GM12892 (cell line): ENCODE data around the gene PXK.
A peak's percentile ranks its signal among the peaks of the same experiment; 100 is the strongest.
"Not testable (repeated sequence)": the region's sequence is repeated elsewhere in the genome, so short reads cannot be mapped to it uniquely, and the experiment has no call there.

Experiments
- DNase-seq: peaks from one replicate; pipeline ENCODE4 v3.0.0; 2011; ENCODE audit not compliant: insufficient read length
- FAIRE-seq: peaks from 2 replicates; lab custom pipeline; 2011; peaks lifted over from hg19 to GRCh38; lab: Jason Lieb, UNC
- POLR2A ChIP-seq: IDR thresholded peaks from 2 replicates; pipeline ENCODE4 v1.6.1; 2011; ENCODE audit warnings: low read depth, low read length, control low read depth
- POLR2AphosphoS5 ChIP-seq: IDR thresholded peaks from 2 replicates; pipeline ENCODE4 v1.6.1; 2011; ENCODE audit warnings: low read depth, low read length, control low read depth
- TAF1 ChIP-seq: IDR thresholded peaks from 2 replicates; pipeline ENCODE4 v1.6.1; 2011; ENCODE audit warnings: low read depth, mild to moderate bottlenecking, control low read depth, low read length, borderline replicate concordance

Gene PXK

DNA sequence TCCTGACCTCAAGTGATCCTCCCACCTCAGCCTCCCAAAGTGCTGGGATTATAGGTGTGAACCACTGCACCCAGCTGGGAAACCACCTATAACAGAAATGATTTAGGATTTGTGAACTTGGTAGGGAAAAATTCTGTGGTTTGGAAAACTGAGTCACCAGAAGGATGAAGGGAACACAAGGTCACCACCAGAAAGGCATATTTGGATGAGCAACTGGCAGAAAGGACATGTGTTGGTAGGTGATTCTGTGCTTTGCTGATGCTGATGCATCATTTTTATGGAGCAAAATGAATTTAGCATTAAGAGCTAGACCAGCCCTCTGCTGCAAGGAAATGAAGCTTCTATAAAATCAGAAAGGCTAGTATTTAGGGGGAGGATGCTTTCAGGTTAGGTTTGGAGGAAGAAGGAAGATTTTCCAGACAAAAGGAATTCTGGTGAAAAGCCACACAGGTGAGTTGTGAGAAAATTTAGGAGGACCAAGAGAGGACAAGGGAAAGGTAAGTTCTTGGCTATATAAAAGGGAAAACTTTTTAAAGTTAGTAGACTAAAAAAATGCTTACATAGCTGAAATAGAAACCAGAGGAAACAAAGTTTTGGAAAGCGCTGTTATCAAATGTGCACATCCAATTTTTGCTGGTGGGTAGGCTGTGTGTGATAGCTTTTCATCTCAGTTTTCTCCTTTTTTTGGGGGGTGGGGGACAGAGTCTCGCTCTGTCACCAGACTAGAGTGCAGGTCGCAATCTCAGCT lies 3.6 kb downstream of the PXK start:
- DNase-seq (no peak), FAIRE-seq (no peak)
- TF ChIP-seq POLR2AphosphoS5 (no peak), TAF1 (no peak)

DNA sequence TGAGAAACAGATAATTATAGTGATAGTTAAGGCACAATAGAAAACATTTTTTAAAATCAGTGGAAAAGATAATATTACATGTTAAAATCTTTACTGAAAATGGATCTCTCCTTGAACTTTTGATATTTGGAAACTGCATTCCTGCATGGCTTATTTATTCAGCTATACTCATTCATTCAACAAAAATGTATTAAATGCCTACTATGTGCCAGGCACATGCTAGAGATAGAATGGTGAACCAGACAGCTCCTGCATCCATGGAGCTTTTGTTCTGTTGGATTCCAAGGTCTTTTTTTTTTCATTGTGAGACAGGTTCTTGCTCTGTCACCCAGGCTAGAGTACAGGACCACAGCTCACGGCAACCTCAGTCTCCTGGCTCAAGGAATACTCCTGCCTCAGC lies 4.5 kb downstream of the PXK start:
- FAIRE-seq (no peak), DNase-seq (no peak)
- no peak for TF ChIP-seq POLR2AphosphoS5
- TF ChIP-seq TAF1, result no peak
- no peak for TF ChIP-seq POLR2A

DNA sequence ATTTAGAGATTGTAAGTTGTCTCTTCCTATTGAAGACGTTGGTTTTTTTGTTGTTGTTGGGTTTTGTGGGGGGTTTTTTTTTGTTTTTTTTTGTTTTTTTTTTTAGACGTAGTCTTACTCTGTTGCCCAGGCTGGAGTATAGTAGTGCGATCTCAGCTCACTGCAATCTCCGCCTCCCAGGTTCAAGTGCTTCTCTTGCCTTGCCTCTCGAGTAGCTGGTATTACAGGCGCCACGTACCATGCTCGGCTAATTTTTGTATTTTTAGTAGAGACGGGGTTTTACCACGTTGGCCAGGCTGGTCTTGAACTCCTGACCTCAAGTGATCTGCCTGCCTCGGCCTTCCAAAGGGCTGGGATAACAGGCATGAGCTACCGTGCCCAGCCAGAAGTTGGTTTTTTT lies 6.5 kb downstream of the PXK start:
- not testable (repeated sequence) for FAIRE-seq, DNase-seq

DNA sequence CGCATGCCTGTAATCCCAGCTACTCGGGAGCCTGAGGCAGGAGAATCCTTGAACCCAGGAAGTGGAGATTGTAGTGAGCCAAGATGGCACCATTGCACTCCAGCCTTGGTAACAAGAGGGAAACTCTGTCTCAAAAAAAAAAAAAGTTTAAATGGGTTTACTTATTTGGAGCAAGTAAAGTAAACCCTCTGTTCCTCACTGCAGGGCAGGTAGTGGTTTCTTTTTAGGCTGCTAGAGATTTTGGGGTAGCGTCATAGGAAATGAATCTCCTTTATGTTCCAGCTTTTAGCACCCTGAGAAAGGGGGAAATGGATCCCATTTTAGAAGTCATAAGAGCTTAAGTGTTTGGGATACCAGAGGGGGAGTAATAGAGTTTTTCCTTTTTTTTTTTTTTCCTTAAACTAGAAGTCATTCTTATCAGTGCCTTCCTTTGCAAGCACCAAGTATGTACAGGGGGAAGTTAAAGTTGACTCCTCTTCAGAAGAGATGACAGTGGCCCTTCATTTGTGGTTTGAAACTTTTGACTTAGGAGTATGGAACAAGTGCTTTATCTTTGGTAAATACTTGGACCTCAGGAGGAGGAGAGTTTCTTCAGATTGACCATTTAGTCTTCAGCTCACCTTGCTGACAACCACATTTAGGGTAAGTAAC lies 8.0 kb downstream of the PXK start:
- no peak for DNase-seq
- peak; percentile 68 for FAIRE-seq
- TF ChIP-seq POLR2A (no peak), TAF1 (no peak), POLR2AphosphoS5 (no peak)

DNA sequence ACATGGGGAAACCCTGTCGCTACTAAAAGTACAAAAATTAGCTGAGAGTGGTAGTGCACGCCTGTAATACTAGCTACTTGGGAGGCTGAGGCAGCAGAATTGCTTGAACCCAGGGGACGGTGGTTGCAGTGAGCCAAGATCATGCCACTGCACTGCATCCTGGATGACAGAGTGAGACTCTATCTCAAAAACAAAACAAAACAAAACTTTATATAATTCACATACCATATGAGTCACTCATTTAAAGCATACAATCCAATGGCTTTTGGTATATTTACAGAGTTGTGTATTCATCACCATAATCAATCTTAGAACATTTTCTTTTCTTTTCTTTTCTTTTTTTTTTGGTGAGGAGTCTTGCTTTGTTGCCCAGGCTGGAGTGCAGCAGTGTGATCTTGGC lies 8.7 kb downstream of the PXK start:
- no peak for TF ChIP-seq TAF1
- DNase-seq, result no peak
- FAIRE-seq, result peak; percentile 40

DNA sequence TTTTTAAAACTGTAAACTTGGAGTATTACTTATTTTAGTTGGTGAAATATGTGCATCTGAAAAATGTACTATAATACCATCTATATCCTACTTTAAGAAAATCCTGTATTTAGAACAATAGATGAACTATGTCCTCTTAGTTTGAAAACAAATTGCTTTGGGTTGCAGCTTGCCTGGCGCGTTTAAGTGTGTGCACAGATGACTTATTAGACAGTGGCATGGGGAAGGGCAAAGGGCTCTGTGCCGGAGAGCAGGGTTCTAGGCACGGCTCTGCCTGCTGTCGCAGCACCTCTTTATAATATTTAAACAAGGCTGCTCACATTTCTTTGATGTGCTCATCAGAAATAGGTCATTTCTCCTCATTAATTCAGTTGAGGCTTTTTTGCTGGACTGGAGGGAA lies 10.0 kb downstream of the PXK start:
- TF ChIP-seq TAF1 (no peak), POLR2A (no peak), POLR2AphosphoS5 (no peak)
- FAIRE-seq, result no peak
- DNase-seq, result no peak

DNA sequence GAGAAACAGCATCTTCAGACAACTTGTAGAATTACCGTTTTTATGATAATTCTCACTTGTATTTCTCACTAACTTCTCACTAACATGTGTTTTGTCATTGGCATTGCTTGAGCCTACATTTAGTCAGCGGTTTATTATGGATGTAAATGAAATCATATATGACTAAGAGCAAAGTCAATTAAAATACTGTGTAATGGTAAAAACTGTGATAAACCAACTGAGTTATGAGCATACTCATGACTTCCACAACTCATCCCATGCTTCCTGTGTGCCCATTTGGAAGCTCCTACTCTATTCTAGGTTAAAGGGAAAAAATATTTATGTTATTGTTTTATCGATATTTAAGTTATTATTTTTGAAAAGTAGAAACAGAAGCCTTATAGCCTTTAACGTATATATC lies 12.8 kb downstream of the PXK start:
- DNase-seq (no peak), FAIRE-seq (no peak)
- TF ChIP-seq TAF1 (no peak), POLR2A (no peak), POLR2AphosphoS5 (no peak)

DNA sequence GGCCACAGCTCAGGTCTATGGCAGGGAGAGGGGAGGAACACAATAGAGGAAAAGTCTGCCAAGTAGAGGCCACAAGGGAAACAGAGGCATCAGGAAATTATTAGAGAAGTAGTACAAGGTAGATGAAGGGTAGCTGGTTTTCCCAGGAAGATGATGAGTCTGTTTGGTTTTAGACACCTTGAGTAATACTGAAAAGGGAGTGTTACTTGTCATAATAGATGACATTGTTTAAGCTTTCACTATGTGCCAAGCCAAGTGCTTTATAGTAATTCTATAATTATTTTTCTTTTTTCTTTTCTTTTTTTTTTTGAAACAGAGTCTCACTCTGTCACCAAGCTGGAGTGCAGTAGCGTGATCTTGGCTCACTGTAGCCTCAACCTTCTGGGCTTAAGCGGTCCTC lies 13.7 kb downstream of the PXK start:
- FAIRE-seq (no peak), DNase-seq (no peak)
- TF ChIP-seq POLR2A, result no peak
- no peak for TF ChIP-seq POLR2AphosphoS5
- no peak for TF ChIP-seq TAF1

DNA sequence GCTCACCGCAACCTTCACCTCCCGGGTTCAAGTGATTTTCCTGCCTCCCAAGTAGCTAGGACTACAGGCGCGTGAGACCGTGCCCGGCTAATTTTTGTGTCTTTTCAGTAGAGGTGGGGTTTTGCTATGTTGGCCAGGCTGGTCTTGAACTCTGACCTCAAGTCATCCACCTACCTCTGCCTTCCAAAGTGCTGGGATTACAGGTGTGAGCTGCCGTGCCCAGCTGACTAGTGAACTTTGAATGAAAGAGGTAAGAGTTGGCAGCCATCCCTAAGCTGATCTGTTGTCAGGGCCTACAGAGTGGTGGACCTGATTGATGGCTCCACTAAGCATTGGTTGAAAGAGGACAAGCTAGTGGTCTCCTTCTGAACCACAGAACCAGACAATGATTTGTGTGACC lies 15.3 kb downstream of the PXK start:
- DNase-seq (no peak), FAIRE-seq (no peak)
- TF ChIP-seq POLR2A (no peak), POLR2AphosphoS5 (no peak), TAF1 (no peak)

DNA sequence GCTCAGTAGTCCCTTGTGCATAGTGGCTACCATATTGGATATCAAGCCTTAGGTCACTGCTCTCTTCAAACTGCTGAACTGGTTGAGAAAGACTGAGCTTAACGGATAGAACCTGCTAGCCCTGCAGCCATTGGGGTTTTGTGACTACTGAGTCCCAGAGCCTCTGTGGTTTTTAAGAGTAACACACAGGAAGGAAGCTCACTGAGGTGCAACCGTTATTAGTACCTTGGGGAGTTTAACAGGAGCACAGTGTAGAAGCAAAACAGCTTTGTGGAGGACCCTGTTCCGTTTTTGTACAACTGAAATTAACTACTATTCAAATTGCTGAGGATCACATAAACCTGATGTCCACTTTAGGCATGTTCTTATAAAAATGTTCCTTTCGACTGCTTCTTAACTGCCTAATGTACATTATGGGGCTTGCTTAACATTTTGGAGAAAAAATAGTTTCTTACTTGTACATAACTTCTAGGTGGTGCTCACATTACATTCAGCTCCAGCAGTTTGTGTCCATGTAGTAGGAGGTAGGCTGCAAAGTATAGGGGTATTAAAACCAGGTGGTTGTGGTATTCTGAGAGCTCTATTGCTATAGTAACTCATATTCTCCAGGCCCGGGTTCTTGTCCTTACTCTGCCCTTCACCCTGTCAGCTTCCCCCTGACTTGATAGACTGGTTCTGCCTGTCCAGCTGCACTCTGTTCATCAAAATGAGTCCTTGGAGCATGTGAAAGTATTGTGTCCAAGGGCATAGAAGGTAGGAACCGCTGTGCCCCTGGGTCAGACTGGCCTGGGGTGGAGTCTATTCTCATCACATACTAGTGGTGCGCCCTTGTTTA lies 17.3 kb downstream of the PXK start:
- peak; percentile 38; the same call in 1 of the 2 replicates for TF ChIP-seq POLR2A
- no peak for TF ChIP-seq POLR2AphosphoS5
- DNase-seq, result no peak
- FAIRE-seq, result peak; percentile 96

DNA sequence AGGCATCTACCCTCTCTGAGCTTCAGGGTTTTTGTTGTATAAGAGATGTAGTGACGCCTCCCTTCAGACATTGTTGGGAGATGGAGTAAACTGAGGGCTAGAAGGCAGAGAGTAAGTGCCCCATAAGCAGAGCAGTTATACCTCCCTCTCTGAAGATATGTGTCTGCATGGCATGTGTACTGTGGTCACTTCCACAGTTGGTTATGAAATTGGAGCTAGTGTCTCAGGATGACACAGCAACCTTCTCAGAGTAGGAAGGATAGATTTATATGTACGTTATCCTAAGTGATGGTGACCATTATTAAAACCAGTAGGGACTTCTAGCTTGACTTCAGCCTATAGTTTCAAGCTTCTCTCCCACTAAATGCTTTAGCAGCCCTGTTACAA lies 17.9 kb downstream of the PXK start:
- TF ChIP-seq POLR2A (no peak), POLR2AphosphoS5 (no peak), TAF1 (no peak)
- DNase-seq (no peak), FAIRE-seq (no peak)

DNA sequence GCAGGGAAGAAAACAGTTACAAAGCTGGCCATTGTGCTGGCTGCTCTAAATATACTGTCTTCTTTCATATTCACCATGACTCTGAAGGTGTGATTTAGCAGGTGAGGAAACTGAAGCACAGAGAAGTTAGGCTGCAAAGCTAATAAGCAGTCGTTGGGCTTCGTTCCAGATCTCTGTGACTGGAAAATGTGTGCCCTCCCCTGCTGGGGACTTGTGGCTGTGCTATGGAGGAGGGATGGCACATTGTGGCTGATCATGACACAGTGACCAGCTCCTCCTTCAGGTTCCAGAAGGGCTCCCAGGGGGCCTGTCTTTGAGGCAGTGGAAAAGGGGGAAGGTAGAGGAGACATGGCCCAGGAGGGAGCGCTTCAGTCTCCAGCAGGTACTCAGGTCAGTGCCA lies 19.2 kb downstream of the PXK start:
- no peak for DNase-seq
- no peak for FAIRE-seq

More for the DNA sequence above, 19.2 kb downstream of the PXK start:
- no peak for TF ChIP-seq POLR2AphosphoS5
- no peak for TF ChIP-seq POLR2A
- no peak for TF ChIP-seq TAF1
